GM21576 (cell line): ENCODE data around the gene PLEKHA4.
A peak's percentile ranks its signal among the peaks of the same experiment; 100 is the strongest.

Source experiments
- ATAC-seq: cut with Tn5 transposase; IDR thresholded peaks from one replicate; pipeline ENCODE4 v1.9.1; 2021; ENCODE audit warnings: mild to moderate bottlenecking, moderate library complexity; ENCODE audit not compliant: unreplicated experiment

Gene PLEKHA4

DNA sequence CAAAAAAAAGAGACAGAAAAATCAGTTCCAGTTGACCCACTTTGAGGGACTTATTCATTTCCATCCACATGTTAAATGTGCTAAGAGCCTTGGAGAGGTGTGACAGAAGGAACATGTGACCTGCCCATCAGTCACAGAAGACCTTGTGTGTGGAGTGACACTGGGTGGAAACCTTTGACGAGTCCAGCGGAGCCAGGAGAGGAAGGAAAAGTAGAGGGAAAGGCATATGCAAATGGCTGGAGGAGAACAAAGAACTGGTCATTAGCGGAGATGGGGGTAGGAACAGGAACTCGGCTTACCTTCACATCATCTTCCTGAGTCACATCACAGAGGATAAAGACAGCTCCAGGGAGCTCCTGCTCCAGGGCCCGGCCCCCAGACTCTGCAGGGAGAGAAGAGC, 34.4 kb downstream of the PLEKHA4 start:
- ATAC-seq: no peak

DNA sequence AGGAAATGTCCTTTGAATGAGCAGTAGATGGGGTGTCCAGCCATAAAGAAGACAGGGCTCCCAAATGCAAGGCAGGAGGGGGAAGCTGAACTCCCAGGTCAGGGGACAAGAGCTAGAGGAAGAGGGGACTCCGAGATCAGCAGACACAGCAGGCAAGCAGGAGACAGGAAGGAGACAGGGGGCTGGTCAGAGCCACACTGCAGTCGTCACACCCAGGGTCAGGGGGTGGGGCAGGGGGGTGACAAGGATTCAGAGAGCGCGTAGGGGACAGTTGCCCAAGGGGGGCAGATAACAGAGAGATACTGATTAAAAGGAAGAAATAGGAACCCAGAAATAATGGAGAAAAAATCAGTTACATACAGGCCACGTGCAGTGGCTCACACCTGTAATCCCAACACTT, 35.4 kb downstream of the PLEKHA4 start:
- no peak for ATAC-seq

DNA sequence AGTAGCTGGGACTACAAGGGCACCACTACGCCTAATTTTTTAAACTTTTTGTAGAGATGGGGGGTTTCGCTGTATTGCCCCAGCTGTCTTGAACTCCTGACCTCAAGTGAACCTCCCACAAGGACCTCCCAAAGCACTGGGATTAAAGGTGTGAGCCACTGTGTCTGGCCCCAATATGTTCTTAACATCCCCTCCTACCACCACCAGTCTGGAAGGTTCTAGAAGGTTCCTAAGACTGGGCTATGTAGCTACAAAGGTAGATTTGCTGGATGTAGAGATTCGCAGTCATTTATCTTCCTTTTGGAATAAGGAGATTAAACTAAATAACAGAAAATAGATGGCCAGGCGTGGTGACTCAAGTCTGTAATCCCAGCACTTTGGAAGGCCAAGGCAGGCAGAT, 37.5 kb downstream of the PLEKHA4 start:
- no peak for ATAC-seq

DNA sequence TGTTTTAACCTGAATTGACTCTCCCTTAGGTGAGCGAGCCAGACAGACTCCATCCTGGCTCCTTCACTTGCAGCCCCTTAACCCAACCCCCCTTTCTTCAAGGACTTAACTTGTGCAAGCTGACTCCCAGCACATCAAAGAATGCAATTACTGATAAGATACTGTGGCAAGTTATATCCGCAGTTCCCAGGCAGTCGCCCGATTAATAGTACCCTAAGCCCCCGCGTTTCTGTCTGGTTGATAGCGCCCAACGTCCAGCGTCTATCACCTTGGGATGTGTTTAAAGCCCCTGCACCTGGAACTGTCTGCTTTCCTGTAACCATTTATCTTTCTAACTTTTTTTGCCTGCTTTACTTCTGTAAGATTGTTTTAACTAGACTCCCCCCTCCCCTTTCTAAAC, 38.3 kb downstream of the PLEKHA4 start:
- ATAC-seq: no peak

DNA sequence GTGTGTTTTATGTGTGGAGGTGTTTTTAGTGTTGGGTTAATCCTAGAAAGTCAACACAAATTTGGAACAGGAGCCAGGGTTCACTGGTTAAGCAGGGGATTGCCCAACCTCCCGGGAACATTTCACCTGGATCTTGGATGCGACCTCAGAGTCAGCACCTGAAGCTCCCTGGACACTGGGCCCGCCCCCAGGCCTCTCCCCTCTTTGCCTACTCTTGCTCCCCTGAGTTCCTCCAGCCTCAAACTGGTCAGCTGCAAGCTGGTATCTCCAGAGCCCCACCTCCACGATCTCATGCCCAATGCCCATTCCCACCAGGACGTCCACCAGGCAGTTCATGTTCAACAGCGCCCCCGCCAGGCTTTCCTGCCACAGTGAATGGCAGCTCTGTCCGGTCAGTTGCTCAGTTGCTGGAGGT, 41.8 kb downstream of the PLEKHA4 start:
- no peak for ATAC-seq

DNA sequence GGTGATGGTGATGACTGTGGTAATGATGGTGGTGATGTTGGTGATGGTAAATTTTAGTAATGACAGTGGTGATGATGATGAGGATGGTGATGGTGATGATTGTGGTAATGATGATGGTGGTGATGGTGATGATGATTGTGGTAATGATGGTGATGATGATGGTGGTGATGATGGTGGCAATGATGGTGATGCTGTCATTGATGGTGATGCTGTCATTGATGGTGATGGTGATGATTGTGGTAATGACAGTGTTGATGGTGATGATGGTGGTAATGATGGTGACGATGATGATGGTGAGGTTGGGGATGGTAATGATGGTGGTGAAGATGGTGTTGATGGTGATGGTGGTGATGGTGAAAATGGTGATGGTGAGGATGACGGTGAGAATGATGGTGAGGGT, 45.9 kb downstream of the PLEKHA4 start:
- ATAC-seq: no peak

DNA sequence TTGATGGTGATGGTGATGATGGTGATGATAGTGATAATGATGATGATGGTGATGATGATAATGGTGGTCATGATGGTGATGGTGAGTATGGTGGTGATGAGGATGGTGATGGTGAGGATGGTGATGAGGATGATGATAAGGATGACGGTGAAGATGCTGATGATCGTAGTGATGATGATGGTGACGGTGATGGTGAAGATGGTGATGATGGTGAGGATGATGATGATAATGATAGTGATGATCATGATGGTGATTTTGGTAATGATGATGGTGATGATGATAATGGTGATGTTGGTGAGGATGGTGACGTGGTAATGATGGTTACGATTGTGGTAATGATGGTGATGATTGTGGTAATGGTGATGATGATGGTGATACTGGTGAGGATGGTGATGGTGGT, 46.8 kb downstream of the PLEKHA4 start:
- ATAC-seq: no peak

DNA sequence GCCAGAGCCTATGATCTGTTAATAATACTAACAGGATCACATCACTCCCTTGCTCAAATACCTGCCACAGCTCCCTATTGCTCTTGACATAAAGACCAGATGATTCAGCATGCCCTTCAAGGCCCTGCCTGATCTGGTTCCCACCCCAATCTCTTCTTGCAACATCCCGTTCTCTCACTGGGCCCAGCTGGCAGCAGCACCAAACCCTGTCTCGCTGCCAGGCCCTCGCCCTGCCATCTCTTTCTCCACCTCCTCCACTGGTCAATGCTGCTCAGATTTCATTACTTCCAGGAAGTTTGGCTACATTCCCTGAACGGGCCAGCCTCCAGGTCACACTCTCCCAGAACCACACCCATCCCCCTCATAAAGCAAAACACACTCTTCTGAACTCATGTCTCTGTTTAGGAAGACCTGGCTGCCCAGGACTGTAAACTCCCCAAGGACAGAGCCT, 49.0 kb downstream of the PLEKHA4 start:
- no peak for ATAC-seq

DNA sequence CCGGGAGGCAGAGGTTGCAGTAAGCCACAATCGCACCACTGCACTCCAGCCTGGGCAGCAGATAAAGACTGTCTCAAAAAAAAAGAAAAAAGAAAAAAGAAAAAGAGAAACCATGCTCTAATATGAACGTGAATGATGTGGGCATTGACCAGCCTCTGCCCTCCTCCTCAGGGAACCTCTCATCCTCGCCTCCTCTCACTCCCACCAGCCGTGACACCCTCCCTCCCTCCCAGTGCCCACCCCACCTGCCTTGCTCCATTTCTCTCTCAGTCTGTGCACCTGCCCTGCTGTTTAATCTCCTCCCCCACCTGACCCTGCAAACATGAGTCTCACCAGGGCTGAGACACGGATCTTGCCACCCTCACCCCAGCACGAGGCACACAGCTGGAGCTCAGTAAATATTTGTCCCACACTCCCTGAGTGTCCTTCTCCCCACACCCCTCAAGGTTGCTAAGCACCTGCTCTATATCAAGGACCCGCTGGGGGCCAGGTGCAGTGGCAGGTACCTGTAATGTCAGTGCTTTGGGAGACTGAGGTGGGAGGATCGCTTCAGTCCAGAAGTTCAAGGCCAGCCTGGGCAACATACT, 50.1 kb downstream of the PLEKHA4 start:
- no peak for ATAC-seq

DNA sequence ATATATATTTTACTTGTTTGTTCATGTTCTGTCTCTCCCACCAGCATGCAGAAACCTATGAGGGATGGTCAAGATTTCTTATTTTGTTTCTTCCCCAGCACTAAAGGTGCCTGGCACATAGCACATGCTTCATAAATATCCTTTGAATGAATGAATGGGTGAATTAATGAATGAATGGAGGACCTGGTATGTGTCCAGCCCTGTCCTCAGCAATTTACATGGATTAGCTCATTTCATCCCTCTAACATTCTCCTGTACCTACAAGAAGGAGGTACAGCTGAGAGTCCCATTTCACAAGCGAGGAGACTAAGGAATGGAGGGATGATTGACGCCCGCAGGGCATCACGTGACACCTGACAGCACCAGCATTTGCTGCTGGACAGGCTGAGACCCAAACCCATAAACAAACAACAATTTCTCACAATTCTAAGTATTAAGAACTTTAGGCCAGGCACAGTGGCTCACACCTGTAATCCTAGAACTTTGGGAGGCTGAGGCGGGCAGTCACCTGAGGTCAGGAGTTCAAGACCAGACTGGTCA, 50.8 kb downstream of the PLEKHA4 start:
- no peak for ATAC-seq

DNA sequence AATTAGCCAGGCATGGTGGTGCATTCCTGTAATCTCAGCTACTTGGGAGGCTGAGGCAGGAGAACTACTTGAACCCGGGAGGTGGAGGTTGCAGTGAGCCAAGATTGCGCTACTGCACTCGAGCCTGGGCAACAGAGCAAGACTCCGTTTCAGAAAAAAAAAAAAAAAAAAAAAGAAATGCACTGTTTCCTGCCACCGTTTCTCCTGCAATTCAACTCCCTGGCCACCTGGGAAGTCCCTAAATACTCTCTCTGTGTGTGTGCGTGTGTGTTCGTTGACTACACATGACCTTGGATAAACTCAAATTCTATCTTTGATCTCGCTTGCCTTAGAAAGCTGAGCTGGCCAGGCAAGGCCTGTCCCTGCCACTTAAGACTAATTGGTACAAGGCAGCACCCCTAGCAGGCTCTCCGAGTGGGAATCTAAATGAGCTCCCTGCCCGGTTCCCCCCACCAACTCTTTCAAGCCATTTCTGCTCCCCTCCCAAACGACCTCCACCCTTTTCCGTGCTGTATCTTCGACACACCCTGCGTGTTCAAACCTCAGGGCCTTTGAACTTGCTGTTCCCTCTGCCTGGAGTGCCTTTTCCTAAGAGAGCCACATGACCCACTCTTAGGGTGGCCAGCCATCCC, 52.4 kb downstream of the PLEKHA4 start:
- ATAC-seq: no peak

DNA sequence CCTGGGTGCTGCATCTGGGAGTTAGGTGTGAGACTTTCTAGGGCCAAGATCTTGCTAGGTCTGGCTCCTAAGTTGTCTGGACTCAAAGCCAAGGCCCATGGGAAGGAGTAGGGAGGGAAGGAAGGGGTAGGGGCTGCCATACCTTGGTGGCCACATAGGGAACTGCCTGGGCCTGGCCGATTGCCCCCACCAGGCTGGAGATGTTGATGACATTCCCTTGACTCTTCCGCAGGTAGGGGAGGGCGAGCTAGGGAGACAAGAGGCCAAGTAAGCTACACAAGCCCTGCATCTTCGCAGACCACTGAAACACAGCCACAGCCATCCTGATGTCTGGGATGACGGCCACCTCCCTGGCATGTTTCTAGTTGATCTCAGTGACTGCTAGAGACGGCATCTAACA, 53.5 kb downstream of the PLEKHA4 start:
- ATAC-seq: no peak

DNA sequence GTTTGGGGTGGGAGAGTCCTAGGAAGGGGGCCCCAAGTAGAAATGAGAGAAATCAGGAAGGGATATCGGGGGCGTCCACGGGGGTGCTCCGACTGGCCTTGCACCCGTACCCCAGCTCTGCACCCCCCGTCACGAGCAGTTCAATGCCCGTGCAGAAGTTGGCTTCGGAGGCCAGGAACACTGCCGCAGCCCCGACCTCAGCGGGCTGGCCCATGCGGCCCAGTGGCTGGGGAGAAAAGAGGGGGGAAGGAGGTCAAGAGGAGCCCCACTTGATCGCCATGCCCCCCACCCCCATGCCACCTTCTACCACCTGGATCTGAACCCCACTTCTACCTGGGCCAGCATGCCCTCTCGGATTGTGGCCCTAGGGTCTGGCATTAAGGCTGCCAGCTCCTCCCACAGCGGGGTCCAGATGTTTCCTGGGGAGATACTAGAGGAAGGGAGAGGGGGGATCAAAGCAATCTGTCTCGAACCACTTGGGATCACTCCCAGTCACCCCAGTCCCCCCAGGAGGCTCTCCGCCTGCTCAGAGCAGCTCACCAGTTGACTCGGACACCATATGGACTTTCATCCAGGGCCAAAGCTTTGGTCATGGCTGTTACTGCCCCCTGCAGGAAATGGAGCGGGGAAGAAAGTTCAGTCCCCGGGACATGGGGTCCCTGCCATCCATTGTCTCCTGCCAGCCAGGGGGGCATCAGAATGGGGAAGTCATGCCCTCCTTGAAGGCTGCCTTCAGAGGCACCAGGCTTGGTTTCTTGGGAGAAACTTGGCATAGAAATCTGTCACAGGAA, 55.1 kb downstream of the PLEKHA4 start:
- no peak for ATAC-seq

DNA sequence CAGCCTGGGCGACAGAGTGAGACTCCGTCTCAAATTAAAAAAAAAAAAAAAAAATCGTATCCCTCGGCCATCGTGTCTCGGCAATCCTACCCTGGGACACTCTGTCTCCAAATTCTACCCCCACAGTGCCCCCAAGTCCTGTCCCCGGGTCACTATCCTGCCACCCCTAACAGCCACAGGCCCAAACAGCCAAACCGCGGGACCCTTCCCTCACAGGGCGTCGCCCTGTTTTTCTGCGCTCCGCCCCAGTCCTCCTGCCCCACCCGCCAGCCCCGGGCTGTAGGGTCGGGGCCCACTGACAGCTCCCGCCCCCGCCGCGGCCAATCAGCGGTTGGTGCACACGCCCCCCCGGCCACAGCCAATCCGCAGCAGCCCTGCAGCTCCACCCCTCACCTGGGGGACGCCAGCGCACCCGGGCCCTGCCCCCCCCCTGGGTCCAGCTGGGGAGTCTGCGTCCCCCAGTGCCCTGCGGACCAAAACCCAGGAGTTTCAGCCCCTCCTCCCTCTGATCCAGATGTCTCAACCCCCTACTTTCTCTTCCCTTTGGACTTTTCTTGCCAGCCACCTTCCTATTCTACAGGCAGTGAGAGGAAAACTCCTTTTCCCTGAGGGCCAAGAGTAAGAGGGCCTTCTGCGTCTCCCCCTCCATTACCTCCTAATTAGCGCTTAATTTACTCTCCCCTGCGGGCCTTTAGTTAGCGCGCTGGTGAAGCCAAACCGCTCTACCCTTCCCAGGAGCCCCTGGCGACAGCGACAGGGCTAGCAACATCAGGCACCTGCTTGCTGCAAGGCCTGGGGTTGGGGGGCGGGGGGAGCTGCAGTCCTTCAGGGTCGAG, 56.1 kb downstream of the PLEKHA4 start:
- peak; percentile 63 for ATAC-seq

DNA sequence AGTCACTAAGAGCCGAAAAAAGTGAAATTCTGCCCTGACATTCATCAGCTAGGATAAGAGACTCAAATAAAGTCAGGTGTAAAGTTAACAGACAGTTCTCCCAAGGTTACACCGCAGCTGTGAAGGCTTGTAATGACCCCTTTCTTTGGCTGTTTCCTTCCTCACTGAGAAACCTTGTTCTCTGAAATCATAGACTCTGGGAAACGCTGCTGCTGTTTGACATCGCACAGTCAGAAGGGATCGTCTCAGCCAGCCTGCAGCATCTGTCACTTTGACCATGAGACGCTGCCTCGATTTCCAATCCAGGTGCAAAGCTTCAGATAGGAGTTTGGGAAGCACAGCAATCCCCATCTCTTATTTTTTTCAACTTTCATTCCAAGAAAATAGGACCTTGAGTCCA, 58.3 kb downstream of the PLEKHA4 start:
- no peak for ATAC-seq

DNA sequence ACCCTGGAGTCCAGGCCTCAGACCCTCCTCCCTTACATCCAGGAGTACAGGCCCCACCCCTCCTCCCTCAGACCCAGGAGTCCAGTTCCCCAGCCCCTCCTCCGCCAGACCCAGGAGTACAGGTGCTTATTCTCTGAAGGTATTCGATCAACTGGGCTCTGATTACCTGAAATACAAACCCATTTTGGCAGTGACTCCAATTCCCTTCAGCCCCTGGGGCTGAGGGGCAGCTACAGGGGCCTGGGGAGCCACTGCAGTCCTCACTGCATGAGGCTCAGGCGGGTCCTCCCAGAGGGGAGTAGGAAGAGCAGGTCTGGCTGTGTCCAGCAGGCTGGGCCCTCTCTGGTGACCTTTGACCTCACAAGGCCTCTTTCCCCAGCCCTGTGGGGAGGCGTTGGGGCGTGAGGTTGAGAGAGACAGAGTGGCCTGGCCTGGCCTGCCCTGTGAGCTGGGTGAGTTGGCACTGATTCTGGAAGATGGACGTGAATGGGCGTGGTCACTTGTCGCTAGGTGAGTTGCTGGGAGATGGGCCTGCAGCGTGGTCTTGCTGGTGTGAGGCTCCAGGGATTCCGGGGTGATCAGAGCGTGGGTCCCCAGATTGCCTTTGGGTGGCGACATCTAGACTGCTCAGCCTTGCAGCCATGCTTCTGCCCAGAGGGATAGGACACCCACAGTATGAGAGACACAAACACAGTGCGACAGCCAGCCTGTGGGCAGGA, 60.7 kb downstream of the PLEKHA4 start:
- no peak for ATAC-seq

DNA sequence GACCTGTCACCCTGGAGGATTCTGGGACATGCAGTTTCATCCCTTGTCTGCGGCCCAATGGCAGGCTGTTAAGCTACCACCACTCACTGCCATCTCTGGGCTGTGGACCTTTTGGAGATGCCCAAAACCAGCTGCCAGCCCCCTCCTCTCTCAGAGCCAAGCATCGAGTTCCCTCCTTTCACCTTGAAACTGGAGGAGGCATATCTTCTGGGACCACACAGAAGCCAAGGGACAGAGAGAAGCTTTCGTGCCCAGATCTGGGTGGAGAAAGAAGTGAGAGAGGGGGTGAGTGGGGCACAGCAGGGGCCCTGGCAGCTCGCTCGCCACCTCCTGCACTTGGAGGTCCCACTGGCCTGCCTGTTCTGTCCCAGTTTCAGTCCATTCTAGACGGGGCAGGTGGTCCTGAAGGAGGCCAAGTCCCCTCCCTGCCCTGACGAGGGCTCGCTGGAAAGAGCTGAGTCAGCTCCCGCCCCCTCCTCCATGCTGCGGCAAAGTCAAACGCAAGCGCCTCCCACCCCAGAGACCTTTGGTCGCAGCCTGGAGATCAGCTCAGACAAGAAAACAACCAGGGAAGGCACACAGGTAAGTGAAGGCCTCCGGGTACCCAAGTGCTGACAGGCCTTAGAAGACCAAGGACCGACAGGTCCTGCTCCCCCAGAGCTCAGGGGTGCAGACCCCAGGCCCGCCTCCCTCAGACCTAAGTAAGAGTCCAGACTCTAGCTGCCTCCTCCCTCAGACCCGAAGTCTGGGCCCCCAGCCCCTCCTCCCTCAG, 61.4 kb downstream of the PLEKHA4 start:
- ATAC-seq: no peak

DNA sequence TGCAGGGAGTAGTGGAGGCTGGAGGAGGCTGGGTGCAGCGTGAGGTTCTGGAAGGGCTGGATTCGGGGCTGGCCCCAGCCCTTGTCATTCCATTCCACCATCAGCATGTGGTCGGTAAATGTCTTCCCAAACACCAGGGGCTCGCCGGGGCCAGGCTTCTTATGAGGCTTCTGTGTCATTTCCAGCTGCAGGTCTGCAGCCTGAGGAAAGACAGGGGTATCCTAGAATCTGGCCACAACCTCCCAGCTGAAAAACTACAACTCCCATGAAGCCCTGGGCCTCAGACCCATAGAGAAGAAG, 61.9 kb downstream of the PLEKHA4 start:
- ATAC-seq: no peak

DNA sequence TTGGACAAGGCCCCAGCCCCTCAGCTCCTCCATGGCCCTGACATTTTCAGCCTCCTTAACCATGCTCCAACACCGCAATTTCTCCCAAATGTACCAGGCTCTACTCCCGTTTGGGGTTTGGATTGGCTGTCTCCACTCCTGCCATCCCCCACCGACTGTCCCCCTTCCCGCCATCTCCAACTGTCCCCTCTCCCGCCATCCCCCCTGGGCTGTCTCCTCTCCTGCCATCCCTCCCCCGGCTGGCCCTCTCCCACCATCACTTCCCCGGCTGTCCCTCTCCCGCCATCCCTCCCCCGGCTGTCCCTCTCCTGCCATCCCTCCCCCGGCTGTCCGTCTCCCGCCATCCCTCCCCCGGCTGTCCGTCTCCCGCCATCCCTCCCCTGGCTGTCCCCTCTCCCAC, 63.0 kb downstream of the PLEKHA4 start:
- ATAC-seq: no peak

DNA sequence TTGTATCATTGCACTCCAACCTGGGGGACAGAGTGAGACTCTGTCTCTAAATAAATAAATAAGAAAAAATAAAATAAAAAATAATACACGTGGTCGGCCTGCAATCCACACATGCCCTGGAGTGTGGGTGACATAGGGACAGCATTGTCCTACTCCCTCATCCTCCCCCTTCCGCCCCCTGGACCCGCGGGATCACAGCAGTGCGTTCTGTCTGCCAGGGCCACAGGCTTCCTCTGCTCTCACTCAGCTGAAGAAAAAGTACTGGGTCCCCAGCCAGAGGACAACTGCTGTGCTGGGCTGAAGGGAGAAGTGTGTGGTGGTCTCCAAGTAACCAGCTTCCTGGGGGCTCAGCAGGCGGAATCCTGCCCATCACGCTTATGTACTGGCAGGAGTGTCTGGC, 63.9 kb downstream of the PLEKHA4 start:
- no peak for ATAC-seq
